Effector CD4-positive, alpha-beta T cell (primary cell): ENCODE results near the gene GPR171.
"Not testable (repeated sequence)": the region's sequence is repeated elsewhere in the genome, so short reads cannot be mapped to it uniquely, and the experiment has no call there.

Experiments used
- DNase-seq: peaks from one replicate; pipeline ENCODE4 v3.0.0-alpha.2; 2020

The GPR171 gene

DNA sequence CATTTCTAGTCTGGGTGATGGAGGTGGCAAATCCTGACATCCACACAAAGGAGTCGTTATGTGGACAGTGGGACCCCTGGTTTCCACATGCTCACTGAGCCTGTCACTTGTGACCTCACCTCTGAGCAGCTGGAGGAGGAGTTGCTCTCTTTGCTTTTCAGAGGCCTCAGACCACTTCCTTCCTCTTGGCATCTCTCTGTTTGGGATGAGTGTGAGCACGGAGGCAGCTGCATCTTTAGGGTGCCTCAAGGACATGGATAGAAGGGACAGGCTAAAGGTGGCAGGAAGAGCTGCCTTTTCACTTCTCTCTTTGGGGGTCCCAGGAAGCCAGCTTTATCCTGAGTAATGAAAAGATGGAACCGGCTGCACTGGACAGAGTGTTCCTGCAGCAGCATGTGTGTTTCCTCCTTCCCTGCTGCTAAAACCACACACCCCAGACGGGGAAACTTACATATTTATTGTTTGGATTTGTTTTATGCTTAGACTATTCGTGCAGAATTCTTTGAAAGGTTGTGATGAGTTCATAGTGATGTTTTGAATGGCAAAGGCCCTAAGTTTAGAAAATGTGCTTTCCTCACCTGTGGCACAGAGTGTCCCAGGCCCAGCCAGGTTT is 31.8 kb downstream of the GPR171 start:
- DNase-seq, result peak; percentile 7

GRCh38 chr3:151169948-151170679 is 32.9 kb downstream of the GPR171 start:
- not testable (repeated sequence) for DNase-seq

DNA sequence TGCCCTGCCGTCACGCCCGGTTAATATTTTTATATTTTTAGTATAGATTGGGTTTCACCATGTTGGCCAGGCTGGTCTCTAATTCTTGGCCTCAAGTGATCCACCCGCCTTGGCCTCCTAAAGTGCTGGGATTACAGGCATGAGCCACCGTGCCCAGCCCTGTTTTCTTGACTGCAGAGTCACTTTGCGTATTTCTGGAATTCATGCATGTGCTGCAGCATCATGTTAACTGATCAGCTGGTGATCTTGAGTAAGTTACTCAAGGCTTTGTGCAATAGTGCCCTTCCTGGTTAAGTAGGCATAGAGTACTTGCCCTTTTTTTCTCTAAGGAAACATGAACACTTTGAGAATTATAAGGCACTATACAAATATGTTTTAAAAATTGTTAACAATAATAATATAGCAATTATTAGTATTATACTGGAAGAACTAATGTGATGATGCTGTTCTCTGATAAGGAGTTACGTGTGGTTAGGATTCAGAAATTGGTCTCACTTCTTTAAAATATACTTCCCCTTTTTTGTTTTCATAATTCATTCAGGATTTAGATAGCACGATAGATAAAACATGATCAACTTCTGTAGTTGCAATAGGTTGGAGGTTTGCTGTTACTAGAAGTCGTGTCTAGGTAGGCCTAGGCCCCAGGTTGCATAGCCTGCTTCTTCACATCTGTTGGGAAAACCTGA is 33.6 kb downstream of the GPR171 start:
- no peak for DNase-seq

GRCh38 chr3:151168269-151169094 is 34.5 kb downstream of the GPR171 start:
- peak; percentile 78 for DNase-seq

DNA sequence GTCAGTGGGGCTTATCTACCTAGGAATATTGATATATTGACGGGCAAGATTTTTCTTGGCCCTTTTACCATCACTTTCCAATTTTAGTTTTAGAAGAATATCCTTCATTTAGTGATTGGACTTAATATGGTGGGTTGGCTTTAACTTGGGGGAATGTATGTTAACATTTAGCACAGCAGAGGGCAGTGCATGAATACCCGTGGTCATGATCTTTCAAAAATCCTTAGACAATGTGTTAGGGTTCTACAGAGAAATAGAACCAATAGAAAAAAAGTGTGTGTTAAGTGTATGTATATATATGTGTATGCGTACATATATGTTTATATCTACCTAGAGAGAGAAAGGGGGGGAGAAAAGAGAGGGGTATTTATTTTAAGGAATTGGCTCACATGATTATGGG is 36.9 kb downstream of the GPR171 start:
- DNase-seq, result no peak

DNA sequence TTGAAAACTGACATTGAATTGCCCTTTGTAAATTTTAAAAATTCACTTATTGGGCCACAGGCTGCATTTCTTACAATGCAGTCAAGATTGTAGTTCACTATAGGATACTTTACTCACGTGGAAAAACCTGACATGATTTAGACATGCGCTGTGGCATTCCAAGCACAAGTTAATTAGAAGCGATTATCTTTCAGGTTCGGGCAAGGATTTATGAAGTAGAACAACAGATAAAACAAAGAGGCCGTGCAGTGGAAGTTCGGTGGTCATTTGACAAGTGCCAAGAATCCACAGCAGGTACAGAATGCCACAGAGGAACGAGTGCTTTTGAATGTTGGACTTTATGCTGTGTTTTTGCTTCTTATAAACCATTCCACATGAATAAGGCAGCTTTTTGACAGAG is 37.8 kb downstream of the GPR171 start:
- no peak for DNase-seq

DNA sequence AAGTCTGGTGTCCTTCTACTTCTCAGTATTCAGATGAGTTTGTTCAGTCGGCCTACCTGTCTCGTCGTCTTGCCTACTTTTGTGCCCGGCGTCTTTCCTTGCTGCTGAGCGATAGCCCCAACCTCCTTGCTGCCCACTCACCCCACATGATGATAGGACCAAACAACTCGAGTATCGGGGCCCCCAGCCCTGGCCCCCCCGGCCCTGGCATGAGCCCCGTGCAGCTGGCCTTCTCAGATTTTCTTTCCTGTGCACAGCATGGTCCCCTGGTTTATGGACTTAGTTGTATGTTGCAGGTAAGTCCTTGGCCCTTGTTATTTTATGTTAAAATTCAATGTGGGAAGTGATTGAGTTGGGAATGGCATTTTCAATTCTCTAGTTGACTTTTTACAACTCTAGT is 43.2 kb downstream of the GPR171 start:
- no peak for DNase-seq

GRCh38 chr3:151156618-151157216 is 46.3 kb downstream of the GPR171 start:
- peak; percentile 18 for DNase-seq

DNA sequence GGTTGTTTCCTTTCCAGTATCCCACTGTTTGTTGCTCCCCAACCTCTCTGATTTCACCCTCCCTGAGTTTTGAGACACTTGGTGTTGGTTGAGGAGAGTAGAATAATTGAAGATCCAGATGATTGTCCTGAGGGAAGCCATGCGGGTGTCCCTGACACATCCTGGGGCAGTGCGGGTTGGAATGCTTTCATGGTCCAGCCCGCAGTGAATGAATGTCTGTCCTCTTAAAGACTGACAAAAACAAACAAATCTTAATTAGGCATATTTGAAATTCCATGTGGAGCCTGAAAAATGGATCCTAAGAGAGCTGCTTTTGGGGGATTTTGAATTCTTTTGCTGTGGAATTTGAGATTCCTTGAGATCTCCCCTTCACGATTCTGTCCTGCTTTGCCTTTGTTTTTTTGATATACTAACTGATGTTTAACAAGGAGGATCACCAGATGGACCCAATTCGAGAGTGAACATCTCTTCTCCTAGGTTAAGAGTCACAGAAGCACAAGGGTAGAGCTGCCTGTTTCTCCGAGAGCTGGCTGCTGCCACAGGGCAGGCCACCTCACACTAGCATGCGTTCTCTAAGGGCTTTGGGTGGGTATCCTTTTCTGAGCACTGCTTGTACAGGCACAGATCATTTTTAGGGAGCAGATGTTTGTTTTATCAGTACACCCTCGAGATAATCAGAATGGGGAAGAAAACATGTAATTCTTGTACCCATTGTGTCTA is 47.4 kb downstream of the GPR171 start:
- DNase-seq, result no peak

DNA sequence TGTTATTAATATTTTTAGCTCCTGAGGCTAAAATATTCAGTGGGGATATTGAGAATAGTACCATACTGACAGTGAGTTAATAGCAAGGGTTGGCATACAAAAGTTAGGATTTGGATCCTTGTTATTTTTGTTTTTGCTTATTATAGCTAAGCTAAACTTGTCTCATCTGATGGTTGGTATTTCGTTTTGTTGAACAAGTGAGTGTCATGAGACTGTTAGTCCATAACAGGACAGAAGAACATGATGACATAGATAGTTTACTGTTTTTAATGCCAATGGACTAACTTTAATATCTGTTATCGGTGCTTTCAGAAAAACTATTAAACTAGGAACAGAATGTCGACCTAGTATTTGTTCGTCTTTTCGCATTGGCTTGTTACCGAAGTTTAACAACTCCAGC is 48.5 kb downstream of the GPR171 start:
- no peak for DNase-seq

- no peak for DNase-seq
These were observed 50.4 kb downstream of the GPR171 start for GRCh38 chr3:151152455-151153079.
